T-helper 17 cell (primary cell): Measurements from ENCODE around the gene ANKRD23. TPM values are rescaled to one million over a fixed set of nuclear protein-coding genes. Genes with fewer than 3 reads are reported as not detected.

Source experiments
- ATAC-seq: fragments of 150-1000 bp; cut with Tn5 transposase; 2 replicates; pipeline ENCODE4 v1.10.0; 2021; ENCODE audit warnings: mild to moderate bottlenecking, moderate library complexity
- DNase-seq, 3 donors: peaks; one replicate each; pipeline versions ENCODE4 v3.0.0 to v3.0.0-alpha.2; 2020 to 2021
- H3K9me3 ChIP-seq: one replicate; pipeline ENCODE4 v1.7.0; 2013; ENCODE audit warnings: low read length, mild to moderate bottlenecking; ENCODE audit not compliant: control insufficient read depth, poor library complexity, severe bottlenecking
- H3K27ac Mint-ChIP-seq: one replicate; pipeline ENCODE4 v1.8.0; 2022; ENCODE audit warnings: mild to moderate bottlenecking, moderate library complexity, mixed read lengths
- H3K27me3 Mint-ChIP-seq: one replicate; pipeline ENCODE4 v1.8.0; 2022; ENCODE audit warnings: mixed read lengths
- H3K36me3 Mint-ChIP-seq: one replicate; pipeline ENCODE4 v1.8.0; 2022; ENCODE audit warnings: low read depth, mixed read lengths
- H3K4me1 Mint-ChIP-seq: one replicate; pipeline ENCODE4 v1.8.0; 2022; ENCODE audit warnings: mild to moderate bottlenecking, mixed read lengths
- H3K4me3 Mint-ChIP-seq: one replicate; pipeline ENCODE4 v1.8.0; 2022; ENCODE audit warnings: mild to moderate bottlenecking, moderate library complexity, mixed read lengths
- total RNA-seq, 4 donors: library from RNA in 2 of 4; stranded (reverse) in 2 of 4; gene quantifications; one replicate each; pipeline ENCODE4 v1.2.3 and lab custom pipeline; 2022 to 2026

Gene ANKRD23
- total RNA-seq, 2 donors from 2014 or later, result 7.6 to 11.2 TPM

DNA sequence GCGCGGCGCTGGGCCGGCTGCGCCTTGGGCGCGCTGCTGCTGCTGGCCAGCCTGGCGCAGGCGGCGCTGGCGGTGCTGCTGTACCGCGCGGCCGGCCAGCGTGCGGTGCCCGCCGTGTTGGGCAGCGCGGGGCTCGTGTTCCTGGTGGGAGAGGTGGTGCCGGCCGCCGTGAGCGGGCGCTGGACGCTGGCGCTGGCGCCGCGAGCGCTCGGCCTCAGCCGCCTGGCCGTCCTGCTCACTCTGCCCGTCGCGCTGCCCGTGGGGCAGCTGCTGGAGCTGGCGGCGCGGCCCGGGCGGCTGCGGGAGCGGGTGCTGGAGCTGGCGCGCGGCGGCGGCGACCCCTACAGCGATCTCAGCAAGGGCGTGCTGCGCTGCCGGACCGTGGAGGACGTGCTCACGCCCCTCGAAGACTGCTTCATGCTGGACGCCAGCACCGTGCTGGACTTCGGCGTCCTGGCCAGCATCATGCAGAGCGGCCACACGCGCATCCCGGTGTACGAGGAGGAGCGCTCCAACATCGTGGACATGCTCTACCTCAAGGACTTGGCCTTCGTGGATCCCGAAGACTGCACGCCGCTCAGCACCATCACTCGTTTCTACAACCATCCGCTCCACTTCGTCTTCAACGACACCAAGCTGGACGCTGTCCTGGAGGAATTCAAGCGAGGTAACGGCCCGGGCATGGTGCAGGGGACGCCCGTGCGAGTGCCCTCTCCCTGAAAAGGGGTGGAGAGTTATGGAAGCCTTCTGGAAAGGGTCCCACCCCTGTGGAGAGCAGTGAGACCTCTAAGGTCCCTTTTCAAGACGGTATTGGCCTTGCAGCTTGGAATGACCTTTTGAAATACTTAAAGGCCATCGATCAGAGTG is 26.8 kb downstream of the ANKRD23 start:
- DNase-seq, result no peak
- Mint-ChIP-seq H3K27ac (peak overlapping the region; percentile 74), H3K27me3 (no peaks in the 10 kb centered on the region), H3K4me1 (peaks cover 52% of the 10 kb centered on the region), H3K4me3 (peak overlapping the region; percentile 88), H3K36me3 (no peaks in the 10 kb centered on the region)
- H3K9me3 ChIP-seq, result no peaks in the 10 kb centered on the region
- no peak for ATAC-seq

DNA sequence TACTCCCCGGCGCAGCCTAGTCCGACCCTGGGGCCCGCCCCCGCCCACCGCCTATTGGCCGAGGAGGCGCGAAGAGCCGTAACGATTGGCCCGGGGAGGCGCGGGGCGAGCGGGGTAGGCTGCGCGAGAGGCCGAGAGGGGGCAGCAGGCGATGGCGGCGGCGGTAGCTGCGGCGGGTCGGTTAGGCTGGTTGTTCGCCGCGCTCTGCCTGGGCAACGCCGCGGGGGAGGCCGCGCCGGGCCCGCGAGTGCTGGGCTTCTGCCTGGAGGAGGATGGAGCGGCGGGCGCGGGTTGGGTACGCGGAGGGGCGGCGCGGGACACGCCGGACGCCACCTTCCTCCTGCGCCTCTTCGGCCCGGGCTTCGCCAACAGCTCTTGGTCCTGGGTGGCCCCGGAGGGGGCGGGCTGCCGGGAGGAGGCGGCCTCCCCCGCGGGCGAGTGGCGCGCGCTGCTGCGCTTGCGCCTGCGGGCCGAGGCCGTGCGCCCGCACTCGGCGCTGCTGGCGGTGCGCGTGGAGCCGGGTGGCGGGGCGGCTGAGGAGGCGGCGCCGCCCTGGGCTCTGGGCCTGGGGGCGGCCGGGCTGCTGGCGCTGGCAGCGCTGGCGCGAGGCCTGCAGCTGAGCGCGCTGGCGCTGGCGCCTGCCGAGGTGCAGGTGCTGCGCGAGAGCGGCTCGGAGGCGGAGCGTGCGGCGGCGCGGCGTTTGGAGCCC is 27.5 kb downstream of the ANKRD23 start, which contains the start of gene CNNM3:
CNNM3 (plus strand) TSS at position 142 of the 709 bp plus-strand sequence; CDS start at position 152, 10 bp downstream.
- DNase-seq (peak; percentile 91 to 96 (median 94)), ATAC-seq (peak; percentile 93)
- no peaks in the 10 kb centered on the region for H3K9me3 ChIP-seq
- Mint-ChIP-seq H3K4me1 (peaks cover 50% of the 10 kb centered on the region), H3K4me3 (peak within 1 kb of the TSS; percentile 88), H3K36me3 (no peaks in the 10 kb centered on the region), H3K27me3 (no peaks in the 10 kb centered on the region), H3K27ac (peak within 1 kb of the TSS; percentile 77)

DNA sequence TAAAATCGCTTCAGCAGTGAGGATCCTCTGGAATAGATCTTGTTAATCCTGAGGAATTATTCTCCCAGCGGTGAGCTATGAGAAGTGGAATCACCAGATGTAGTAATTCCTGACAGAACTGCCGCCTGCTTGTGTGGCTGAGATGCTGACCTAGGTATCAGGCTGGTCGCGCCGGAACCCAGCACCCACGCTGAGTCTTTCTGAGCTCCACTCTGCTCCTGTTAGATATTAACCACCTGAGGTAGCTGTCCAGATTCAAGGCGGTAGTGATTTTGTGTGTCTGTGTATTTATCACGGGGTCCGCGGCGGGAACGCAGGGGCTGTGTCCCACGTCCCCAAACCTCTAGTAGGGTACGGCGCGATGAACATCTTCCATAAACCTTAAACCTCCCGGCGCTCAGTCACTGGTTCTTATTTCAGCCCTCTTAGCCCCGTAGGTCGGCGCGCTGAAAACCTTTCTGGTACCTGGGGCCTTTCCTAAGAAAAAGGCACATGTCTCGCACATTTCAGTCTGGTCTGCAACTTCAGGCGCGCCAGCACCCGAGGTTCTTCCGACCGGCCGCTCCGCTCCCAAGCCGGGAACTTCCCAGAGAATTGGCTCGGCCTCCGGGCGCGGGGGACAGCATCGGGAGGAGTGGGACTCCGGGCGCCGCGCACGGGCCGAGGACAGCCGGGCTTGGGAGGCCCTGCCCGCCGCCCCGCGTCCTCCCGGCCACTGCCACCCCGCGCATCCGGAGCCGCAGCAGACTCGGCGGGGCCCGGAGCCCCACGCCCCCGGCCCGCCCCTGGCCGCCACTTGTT is 28.3 kb downstream of the ANKRD23 start:
- DNase-seq (no peak), ATAC-seq (peak; percentile 2)
- Mint-ChIP-seq H3K27ac (peak overlapping the region; percentile 77), H3K4me1 (peaks cover 48% of the 10 kb centered on the region), H3K36me3 (no peaks in the 10 kb centered on the region), H3K4me3 (peak overlapping the region; percentile 87), H3K27me3 (no peaks in the 10 kb centered on the region)
- H3K9me3 ChIP-seq, result no peaks in the 10 kb centered on the region

DNA sequence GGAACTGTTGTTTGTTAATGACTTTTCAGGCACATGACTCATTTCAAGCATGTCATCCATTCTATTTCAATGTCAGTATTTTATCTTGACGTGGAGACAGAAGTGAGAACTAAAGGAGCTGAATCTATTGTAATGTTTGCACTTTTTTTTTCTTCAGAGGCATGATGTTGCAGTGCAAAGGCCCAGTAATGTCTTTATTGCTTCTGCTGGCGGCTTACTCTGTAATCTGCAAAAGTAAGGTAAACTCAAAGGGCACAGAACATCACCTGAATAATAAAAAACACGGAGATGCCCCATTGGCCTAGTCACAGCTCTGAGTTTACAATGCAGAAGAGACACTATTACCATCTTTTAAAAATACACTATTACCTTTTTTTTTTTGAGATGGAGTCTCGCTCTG is 30.2 kb downstream of the ANKRD23 start:
- Mint-ChIP-seq H3K36me3 (no peaks in the 10 kb centered on the region), H3K27ac (no peak overlapping the region), H3K4me1 (peaks cover 31% of the 10 kb centered on the region), H3K4me3 (no peak overlapping the region), H3K27me3 (no peaks in the 10 kb centered on the region)
- H3K9me3 ChIP-seq, result no peaks in the 10 kb centered on the region
- ATAC-seq (no peak), DNase-seq (no peak)

DNA sequence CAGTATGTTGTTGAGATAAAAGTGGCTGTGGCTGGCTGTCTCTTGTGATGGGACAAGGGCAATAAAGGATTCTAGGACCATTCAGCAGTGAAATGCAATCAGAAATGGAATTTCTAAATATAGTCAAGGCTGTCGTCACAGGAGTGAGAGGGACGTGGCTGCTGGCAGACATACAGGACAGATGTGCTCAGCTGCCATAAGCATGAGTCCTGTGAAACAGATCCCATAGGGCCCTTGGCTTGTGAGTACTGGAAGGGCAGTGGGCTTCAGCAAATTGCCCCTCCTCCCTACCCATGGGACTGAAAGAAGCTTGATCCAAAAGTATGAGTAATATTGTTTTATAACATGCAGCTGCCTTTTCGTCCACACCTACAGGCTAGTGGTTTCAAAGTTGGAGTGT is 31.9 kb downstream of the ANKRD23 start:
- ATAC-seq, result no peak
- no peaks in the 10 kb centered on the region for H3K9me3 ChIP-seq
- Mint-ChIP-seq H3K4me1 (peaks cover 24% of the 10 kb centered on the region), H3K4me3 (no peak overlapping the region), H3K36me3 (no peaks in the 10 kb centered on the region), H3K27ac (no peak overlapping the region), H3K27me3 (no peaks in the 10 kb centered on the region)
- no peak for DNase-seq

DNA sequence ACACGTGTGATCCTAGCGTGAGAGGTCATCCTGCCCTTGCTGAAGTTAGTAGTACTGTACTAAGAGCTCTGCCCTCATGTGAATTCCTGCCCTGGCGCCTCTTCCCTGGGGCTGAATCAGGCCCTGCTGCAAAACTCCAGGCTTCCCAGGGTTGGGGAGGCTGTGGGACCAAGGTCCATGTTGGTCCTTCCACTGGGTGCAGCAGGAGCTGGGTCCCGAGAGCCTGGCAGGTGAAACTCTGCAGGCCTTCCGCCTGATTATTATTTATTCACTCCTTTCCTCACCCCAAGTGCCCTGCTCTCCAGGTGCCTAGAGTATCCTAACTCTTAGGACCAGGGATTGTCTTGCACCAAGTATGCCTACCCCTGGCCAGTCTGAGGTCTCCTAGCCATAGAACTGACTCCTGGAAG is 33.0 kb downstream of the ANKRD23 start:
- no peak for ATAC-seq
- no peaks in the 10 kb centered on the region for H3K9me3 ChIP-seq
- peak overlapping the region; percentile 37 for H3K27ac Mint-ChIP-seq
- H3K4me3 Mint-ChIP-seq, result no peak overlapping the region
- H3K4me1 Mint-ChIP-seq, result peaks cover 34% of the 10 kb centered on the region
- no peak for DNase-seq
- no peaks in the 10 kb centered on the region for H3K36me3 Mint-ChIP-seq
- no peaks in the 10 kb centered on the region for H3K27me3 Mint-ChIP-seq

DNA sequence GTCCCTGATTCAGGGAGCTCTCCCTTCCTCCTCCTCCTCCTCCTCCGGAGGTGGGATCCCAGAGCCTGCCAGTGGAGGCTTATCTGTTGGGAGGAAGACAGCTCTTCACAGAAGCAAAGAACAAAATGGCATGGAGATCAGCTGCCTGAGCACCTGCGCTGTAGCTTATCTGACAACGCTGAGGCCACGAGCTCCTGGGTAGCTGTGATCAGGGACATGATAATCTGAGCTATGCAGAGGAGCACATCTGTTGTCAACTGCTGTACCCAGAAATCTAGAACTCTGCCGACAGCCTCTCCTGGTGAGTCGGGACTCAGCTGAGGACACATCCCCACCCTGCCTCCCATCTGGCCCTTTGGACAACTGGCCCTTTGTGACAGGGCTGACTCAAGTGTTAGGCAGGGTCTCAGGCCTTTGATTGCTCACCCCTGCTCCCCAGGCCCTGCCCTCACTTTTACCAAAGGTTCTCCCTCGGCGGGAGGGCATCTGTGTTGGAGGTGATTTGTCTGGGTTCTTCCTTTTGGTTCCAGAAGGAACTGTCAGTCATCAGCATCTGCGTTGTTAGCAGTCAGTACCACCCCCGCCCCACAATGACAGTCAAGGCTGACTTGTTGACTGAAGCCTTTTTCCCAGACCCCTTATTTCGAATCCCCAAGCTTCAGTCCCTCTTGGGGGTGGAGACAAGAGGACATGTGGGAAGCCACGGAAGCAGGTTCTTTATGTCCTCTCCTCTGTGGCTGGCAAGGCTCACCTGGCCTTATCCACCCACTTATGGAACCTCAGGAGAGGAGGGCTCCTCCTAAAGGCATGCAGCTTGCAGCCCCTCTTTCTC is 33.7 kb downstream of the ANKRD23 start:
- H3K27me3 Mint-ChIP-seq, result no peaks in the 10 kb centered on the region
- H3K9me3 ChIP-seq, result no peaks in the 10 kb centered on the region
- ATAC-seq, result no peak
- H3K4me1 Mint-ChIP-seq, result peaks cover 30% of the 10 kb centered on the region
- no peak overlapping the region for H3K4me3 Mint-ChIP-seq
- peak overlapping the region; percentile 37 for H3K27ac Mint-ChIP-seq
- no peak for DNase-seq
- no peaks in the 10 kb centered on the region for H3K36me3 Mint-ChIP-seq

DNA sequence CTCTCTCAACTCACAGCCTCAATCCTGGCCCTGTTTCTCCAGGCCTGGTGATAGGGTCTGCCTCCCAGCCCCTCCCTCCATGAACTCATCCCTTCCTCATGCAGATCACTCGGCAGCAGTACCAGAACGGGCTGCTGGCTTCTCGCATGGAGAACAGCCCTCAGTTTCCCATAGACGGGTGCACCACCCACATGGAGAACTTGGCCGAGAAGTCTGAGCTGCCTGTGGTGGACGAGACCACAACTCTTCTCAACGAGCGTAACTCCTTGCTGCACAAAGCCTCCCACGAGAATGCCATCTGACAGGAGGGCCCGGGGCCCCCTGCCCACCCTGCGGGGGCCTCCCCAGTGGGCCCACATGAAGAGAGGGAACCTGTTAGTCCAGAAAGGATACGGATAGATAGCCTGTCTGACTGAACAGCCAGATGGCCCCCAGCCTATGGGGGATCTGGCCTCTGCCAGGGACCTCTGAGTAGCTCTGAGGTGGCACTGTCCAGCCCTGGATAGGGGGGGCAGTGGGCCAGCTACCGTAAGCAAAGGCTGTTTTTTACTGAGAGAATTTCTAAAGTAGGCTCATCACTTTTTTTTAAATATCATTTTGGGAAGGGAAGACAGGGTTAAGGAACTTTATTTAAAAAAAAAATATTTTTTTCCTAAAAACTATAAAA is 34.5 kb downstream of the ANKRD23 start:
- no peaks in the 10 kb centered on the region for H3K36me3 Mint-ChIP-seq
- no peak for ATAC-seq
- H3K27ac Mint-ChIP-seq, result peak overlapping the region; percentile 99
- no peak overlapping the region for H3K4me3 Mint-ChIP-seq
- peaks cover 28% of the 10 kb centered on the region for H3K4me1 Mint-ChIP-seq
- DNase-seq, result no peak
- no peaks in the 10 kb centered on the region for H3K9me3 ChIP-seq
- H3K27me3 Mint-ChIP-seq, result no peaks in the 10 kb centered on the region

DNA sequence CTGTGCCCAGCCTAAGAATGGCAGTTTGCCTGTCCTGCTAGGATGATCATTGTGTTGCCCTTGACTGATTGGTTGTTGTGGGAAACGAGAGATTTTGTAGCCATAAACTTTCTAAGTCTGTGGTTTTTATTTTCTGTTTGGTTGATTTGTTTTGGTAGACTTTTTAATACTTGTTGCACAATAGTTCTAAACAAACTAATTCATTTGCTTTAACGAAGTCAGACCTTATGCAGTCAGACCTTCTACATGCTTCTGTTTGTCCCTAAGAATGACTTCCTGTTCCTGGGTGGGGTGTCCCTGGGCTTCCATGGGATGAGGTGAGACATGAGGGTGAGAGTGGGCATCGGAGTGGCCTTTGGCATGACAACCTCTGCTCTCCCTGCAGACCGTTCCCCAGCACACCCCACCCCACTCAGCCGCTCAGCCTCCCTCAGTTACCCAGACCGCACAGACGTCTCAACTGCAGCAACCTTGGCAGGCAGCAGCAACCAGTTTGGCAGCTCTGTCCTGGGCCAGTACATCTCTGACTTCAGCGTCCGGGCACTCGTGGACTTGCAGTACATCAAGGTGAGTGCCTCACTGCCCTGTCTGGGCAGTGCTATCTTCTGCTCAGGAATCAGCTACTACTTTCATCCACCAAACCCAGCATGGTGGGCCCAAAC is 35.5 kb downstream of the ANKRD23 start:
- H3K9me3 ChIP-seq, result no peaks in the 10 kb centered on the region
- Mint-ChIP-seq H3K27ac (peak overlapping the region; percentile 99), H3K4me1 (peaks cover 28% of the 10 kb centered on the region), H3K4me3 (no peak overlapping the region), H3K27me3 (no peaks in the 10 kb centered on the region), H3K36me3 (no peaks in the 10 kb centered on the region)
- ATAC-seq (no peak), DNase-seq (no peak)

DNA sequence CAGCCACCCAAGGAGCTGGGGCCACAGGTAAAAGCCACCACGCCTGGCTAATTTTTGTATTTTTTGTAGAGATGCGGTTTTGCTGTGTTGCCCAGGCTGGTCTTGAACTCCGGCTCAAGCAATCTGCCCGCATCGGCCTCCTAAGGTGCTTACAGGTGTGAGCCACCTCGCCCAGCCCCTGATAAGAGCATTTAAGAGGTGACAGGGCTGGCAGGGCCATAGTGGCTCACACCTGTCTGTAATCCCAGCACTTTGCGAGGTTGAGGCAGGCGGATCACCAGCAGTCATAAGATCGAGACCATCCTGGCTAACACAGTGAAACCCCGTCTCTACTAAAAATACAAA is 36.7 kb downstream of the ANKRD23 start:
- no peaks in the 10 kb centered on the region for H3K9me3 ChIP-seq
- Mint-ChIP-seq H3K4me1 (peaks cover 20% of the 10 kb centered on the region), H3K27ac (peak overlapping the region; percentile 99), H3K36me3 (no peaks in the 10 kb centered on the region), H3K27me3 (no peaks in the 10 kb centered on the region), H3K4me3 (peak overlapping the region; percentile 83)
- DNase-seq (no peak), ATAC-seq (no peak)

DNA sequence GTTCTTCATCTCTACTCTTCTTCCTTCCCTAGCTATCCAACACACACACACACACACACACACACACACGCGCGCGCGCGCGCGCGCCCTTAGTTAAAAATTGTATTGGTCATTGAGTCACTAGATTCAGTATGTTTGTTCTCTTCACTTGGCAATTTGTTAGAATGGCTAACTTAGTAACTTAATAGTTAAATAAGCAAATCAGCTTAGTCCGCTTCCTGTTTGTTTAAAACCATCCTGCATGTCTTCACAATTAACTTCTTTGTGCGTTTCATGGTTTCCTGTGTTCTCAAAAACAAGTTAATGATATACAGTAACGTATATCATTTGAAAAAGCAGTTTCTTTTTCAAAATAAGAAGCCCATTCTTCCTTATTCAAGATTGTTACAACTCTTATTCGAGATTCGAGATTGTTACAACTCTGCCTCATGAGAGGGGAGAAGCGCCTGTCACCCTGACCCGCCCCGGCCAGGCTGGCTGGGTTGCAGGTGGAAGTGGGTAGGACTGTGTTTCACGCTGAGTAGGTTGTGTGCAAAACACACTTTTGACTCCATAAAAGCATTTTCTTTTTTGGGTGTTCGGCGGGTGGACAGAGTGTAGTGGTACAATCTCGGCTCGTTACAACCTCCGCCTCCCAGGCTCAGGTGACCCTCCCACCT is 37.2 kb downstream of the ANKRD23 start:
- no peaks in the 10 kb centered on the region for H3K9me3 ChIP-seq
- H3K27me3 Mint-ChIP-seq, result no peaks in the 10 kb centered on the region
- peak in 2 of 3 donors; percentile 18 to 24 for DNase-seq
- no peaks in the 10 kb centered on the region for H3K36me3 Mint-ChIP-seq
- H3K27ac Mint-ChIP-seq, result peak overlapping the region; percentile 99
- peak; percentile 87 for ATAC-seq
- H3K4me1 Mint-ChIP-seq, result peaks cover 20% of the 10 kb centered on the region
- H3K4me3 Mint-ChIP-seq, result peak overlapping the region; percentile 83
